Activated T-helper 2 cell treated with anti-CD3 and anti-CD28 coated beads, Interferon-gamma antibody, Interleukin-2, Interleukin-4, amounts not matched to agents 10 μg/mL and 5 μg/mL and 100 μg/mL, durations not matched to agents 14 hours and 24 hours and 36 hours (primary cell): Measurements from ENCODE around the gene SPDYC. TPM values are rescaled to one million over a fixed set of nuclear protein-coding genes. Genes with fewer than 3 reads are reported as not detected.
"Not testable (repeated sequence)": the region's sequence is repeated elsewhere in the genome, so short reads cannot be mapped to it uniquely, and the experiment has no call there.

Experiments
- DNase-seq: peaks from one replicate; pipeline ENCODE4 v3.0.0; 2021; ENCODE audit warnings: low spot score
- H3K27ac Mint-ChIP-seq: one replicate; pipeline ENCODE4 v1.8.0; 2021; ENCODE audit warnings: mixed read lengths
- H3K27me3 Mint-ChIP-seq: one replicate; pipeline ENCODE4 v1.8.0; 2021; ENCODE audit warnings: low read depth, mixed read lengths
- H3K36me3 Mint-ChIP-seq: one replicate; pipeline ENCODE4 v1.8.0; 2021; ENCODE audit warnings: low read depth, mixed read lengths
- H3K4me1 Mint-ChIP-seq: one replicate; pipeline ENCODE4 v1.8.0; 2021; ENCODE audit warnings: low read depth, mixed read lengths
- H3K4me3 Mint-ChIP-seq: one replicate; pipeline ENCODE4 v1.8.0; 2021; ENCODE audit warnings: low read depth, mild to moderate bottlenecking, moderate library complexity, mixed read lengths
- H3K9me3 Mint-ChIP-seq: one replicate; pipeline ENCODE4 v1.8.0; 2021; ENCODE audit warnings: mixed read lengths
- intact Hi-C: fragments of 100-400 bp; cut with micrococcal nuclease; formaldehyde crosslinking; loops from one replicate; pipeline ENCODE4 v1.15.1; 2023
- total RNA-seq: library from RNA; stranded (reverse); gene quantifications from 2 replicates; pipeline ENCODE4 v1.2.3, GENCODE V29; 2022

Gene SPDYC
- total RNA-seq, 1 donor from 2014 or later = not detected

DNA sequence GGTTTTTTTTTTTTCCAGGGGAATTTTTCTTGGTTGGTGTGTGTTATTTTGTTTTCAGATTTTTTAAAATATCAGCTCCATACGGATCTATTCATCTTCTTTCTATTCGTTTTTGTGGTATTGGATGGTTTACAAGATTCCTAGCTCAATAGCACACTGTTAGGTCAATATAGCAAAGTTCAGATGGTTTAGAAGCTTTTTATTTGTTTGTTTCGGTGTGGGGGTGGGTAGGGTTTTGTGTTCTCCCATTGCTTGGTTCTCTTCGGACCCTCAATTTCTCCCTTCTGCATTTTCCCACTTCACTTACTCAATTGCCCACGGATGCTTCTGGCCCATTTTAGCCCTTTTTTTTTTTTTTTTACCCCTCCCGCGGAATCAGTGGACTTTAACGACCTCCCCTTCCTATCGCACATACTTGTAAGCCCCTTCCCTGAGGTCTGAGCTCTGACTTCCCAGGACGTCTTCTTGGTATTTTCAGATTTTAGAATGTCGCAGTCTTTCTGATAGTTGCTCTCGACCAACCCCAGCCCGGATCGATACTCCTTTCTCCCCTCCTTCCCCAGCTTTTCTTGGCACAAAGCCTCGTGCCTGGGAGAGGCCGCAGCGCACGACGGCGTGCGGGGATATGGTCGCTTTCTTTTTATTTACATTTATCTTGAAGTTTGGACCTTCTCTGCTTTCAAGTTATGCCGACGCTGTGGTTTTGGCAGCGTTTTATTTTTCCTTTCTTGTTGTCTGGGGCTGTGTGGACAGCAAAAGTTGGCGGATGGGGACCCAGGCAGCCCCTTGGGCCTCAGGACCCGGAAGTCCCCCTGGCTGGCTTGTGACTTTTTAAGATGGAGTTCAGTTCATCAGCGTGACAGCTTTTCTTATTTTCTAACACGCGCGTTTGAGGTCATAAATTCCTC lies 4.4 kb upstream of the SPDYC start:
- H3K4me3 Mint-ChIP-seq = no peak overlapping the region
- intact Hi-C loops = no loop called here
- no peak overlapping the region for H3K27ac Mint-ChIP-seq
- no peaks in the 10 kb centered on the region for H3K9me3 Mint-ChIP-seq
- peaks cover 2% of the 10 kb centered on the region for H3K27me3 Mint-ChIP-seq
- no peaks in the 10 kb centered on the region for H3K36me3 Mint-ChIP-seq
- no peak for DNase-seq
- peaks cover 11% of the 10 kb centered on the region for H3K4me1 Mint-ChIP-seq

DNA sequence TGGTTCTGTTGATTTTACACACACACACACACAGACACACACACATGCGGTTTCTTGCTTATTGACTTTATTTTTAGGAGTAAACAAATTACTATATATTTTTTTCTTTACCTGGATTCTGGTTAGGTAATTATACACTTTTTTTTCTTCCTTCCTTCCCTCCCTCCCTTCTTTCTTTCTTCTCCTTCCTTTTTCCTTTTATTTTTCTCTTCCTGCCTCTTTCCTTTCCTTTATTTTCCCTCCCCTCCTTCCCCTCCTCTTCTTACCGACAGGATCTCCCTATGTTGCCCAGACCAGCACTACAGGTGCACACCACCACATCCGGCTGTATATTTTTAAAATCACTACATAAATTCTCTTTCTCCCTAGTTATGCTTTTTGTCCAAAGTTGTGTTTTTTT lies 3.1 kb upstream of the SPDYC start:
- Mint-ChIP-seq H3K9me3 (no peaks in the 10 kb centered on the region), H3K36me3 (no peaks in the 10 kb centered on the region), H3K4me3 (no peak overlapping the region), H3K27ac (no peak overlapping the region), H3K4me1 (peaks cover 11% of the 10 kb centered on the region), H3K27me3 (no peaks in the 10 kb centered on the region)
- intact Hi-C loops = no loop called here
- no peak for DNase-seq

DNA sequence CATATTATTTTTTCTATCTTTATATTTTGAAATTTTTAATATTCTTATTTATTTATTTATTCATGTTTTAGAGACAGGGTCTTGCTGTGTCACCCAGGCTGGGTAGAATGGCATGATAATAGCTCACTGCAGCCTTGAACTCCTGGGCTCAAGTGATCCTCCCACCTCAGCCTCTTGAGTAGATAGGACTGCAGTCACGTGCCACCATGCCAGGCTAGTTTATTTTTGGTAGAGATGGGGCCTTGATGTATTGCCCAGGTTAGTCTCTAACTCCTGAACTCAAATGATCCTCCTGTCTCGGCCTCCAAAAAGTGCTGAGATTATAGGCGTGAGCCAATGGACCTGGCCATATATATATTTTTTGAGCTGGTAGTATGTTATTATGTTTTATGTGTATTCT lies 2.4 kb upstream of the SPDYC start:
- intact Hi-C loops = no loop called here
- Mint-ChIP-seq H3K4me1 (peaks cover 11% of the 10 kb centered on the region), H3K4me3 (no peak overlapping the region), H3K27ac (no peak overlapping the region), H3K9me3 (no peaks in the 10 kb centered on the region), H3K27me3 (no peaks in the 10 kb centered on the region), H3K36me3 (no peaks in the 10 kb centered on the region)
- no peak for DNase-seq

DNA sequence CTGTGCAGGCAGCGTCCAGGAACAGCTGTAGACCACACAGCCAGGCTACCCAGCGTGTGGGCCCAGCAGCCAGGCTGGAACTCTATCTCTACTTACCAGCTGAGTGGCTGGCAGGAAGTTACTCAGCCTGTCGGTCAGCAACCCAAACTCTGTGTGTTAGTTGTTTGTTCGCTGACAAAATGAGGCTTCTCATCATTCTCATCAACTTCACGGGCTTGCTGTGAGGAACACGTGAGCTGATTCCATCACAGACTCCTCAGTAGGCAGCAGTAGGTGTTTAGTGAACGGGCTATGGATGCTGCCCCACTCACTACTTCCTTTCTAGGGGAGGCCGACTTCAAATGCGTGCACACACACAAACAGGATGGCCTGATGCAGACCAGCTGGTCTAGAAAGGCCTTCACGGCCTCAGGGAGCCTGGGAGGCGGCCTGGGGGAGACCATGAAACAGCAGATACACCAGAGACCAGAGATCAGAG lies 830 bp upstream of the SPDYC start:
- Mint-ChIP-seq H3K36me3 (no peaks in the 10 kb centered on the region), H3K4me1 (peaks cover 11% of the 10 kb centered on the region), H3K9me3 (no peaks in the 10 kb centered on the region), H3K27ac (peak overlapping the region; percentile 86), H3K4me3 (no peak overlapping the region), H3K27me3 (no peaks in the 10 kb centered on the region)
- intact Hi-C loops = no loop called here
- DNase-seq = no peak

DNA sequence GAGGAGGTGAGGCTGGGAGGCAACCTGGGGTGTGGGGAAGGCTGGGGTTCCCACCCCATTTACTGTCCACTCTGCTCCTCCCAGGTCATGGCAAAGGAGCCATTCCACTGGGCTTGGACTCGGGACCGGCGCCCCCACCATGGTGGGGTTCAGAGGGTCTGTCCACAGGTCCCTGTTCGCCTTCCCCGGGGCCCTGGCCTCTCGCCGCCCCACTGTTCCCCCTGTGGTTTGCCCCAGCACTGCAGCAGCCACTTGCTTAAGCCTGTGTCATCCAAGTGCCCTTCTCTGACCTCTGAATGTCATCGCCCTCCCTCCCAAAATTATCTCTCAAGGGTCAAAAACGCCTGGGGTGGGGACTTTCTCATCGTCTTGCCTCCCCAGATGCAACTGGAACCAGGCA lies 2.6 kb downstream of the SPDYC start:
- no peaks in the 10 kb centered on the region for H3K27me3 Mint-ChIP-seq
- intact Hi-C loops = no loop called here
- peaks cover 11% of the 10 kb centered on the region for H3K4me1 Mint-ChIP-seq
- no peak overlapping the region for H3K4me3 Mint-ChIP-seq
- H3K36me3 Mint-ChIP-seq = no peaks in the 10 kb centered on the region
- H3K27ac Mint-ChIP-seq = no peak overlapping the region
- no peaks in the 10 kb centered on the region for H3K9me3 Mint-ChIP-seq
- DNase-seq = no peak

DNA sequence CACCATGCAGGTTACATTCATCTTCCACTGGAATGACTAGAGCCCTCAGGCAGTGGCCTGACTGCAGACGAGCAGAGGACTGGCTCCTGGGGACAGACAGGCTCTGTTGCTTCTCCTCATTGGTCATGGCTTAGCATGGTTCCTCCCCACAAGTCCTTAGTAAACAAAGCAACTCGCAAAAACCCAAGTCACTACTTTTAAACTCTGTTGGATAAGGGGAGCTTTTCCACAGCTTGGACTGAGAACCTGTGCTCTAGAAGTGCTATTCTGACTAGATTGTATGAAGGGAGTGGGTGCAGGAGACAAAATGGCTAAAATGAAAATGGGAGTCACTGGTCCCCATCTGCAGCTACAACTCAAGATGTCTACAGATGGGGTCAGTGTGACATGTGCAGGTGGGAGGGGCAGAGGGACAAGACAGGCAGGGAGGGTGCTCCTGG lies 4.6 kb downstream of the SPDYC start:
- H3K9me3 Mint-ChIP-seq, H3K4me3 Mint-ChIP-seq, DNase-seq, H3K36me3 Mint-ChIP-seq, H3K27ac Mint-ChIP-seq, H3K27me3 Mint-ChIP-seq, intact Hi-C loops, H3K4me1 Mint-ChIP-seq: not testable (repeated sequence)

DNA sequence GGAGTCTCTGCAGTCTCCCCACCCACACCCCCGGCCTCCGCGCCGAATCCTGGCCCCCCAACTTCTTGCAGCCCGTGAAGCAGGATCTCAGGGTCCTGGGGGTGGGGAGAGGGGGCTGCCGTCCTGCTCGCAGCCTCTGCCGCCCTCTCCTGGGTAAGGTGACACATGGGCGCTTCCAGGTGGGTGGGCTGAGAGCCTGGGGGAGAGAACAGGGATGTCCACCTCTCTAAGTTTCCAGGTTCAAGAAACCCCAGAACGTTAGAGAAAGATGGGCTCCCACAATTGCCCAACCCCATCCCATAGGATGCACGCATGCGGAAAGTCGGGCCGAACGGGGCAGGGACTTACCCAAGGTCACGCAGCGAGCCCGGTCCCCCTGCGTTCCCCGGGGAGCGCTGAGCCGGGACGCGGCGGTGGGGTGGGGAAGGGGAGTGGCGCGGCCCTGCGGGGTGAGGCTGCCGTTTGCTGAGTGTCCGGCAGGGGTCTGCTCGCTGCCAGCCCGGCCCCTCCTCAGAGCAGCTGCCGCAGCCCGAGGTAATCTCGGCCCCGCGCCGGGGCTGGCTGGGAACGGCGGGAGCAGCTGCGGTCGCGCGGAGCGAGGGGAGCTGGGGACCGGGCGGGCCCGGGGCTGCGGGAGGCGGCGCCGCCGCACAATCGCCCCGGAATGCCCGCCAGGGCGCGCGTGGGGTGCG lies 11.0 kb downstream of the SPDYC start:
- peak overlapping the region; percentile 76 for H3K27ac Mint-ChIP-seq
- H3K9me3 Mint-ChIP-seq = no peaks in the 10 kb centered on the region
- peaks cover 12% of the 10 kb centered on the region for H3K4me1 Mint-ChIP-seq
- intact Hi-C loops = loop anchor here (1.0 to 2.0 kb wide), 3 partner anchors 46 to 64 kb away; partner anchors contain the start of genes FAU, MRPL49, SYVN1 and ZNHIT2
- H3K27me3 Mint-ChIP-seq = peaks cover 2% of the 10 kb centered on the region
- H3K36me3 Mint-ChIP-seq = peaks cover 13% of the 10 kb centered on the region
- peak overlapping the region; percentile 86 for H3K4me3 Mint-ChIP-seq
- peak; percentile 61 for DNase-seq

DNA sequence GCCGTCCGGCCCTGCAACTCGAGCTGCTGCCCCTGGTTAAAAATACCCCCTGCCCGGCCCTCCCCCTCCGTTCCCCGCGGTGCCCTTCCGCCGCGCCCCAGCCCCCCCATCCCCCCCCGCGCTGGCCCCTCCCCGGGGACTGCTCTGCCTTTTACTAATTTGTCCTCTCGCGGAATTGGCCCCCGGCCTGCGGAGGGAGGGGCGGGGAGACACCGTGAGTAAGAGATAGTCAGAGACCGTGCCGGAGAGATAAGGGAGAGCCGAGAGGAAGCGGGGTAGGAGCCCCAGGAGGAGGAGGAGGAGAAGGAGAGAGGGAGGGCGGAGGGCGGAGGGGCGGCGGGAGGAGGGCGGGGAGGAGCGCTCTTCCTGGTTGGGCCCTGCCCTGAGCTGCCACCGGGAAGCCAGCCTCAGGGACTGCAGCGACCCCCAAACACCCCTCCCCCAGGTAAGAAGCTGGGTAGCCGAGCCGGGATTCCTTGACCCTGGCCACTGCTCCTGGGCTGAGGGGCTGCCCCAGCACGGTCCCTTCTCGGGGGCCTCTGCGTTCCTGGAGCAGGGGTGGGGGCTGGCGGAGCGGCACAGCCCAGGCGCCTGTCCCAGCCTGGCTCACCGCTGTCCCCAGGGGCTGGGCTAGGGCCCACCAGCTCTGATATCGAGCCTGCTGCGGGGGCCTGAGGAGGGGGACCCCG lies 11.7 kb downstream of the SPDYC start, which contains the start of gene CAPN1:
TSS of gene CAPN1 (plus strand) at position 360 of the 689 bp plus-strand sequence. CDS start 774 bp downstream, outside the sequence.
- Mint-ChIP-seq H3K27ac (peak within 1 kb of the TSS; percentile 88), H3K4me1 (peaks cover 12% of the 10 kb centered on the region), H3K27me3 (peaks cover 2% of the 10 kb centered on the region), H3K9me3 (no peaks in the 10 kb centered on the region), H3K4me3 (peak within 1 kb of the TSS; percentile 94), H3K36me3 (peaks cover 18% of the 10 kb centered on the region)
- peak; percentile 79 for DNase-seq
- intact Hi-C loops = loop anchor here (1.0 to 2.0 kb wide), 3 partner anchors 47 to 64 kb away; partner anchors contain the start of genes FAU, MRPL49, SYVN1 and ZNHIT2

DNA sequence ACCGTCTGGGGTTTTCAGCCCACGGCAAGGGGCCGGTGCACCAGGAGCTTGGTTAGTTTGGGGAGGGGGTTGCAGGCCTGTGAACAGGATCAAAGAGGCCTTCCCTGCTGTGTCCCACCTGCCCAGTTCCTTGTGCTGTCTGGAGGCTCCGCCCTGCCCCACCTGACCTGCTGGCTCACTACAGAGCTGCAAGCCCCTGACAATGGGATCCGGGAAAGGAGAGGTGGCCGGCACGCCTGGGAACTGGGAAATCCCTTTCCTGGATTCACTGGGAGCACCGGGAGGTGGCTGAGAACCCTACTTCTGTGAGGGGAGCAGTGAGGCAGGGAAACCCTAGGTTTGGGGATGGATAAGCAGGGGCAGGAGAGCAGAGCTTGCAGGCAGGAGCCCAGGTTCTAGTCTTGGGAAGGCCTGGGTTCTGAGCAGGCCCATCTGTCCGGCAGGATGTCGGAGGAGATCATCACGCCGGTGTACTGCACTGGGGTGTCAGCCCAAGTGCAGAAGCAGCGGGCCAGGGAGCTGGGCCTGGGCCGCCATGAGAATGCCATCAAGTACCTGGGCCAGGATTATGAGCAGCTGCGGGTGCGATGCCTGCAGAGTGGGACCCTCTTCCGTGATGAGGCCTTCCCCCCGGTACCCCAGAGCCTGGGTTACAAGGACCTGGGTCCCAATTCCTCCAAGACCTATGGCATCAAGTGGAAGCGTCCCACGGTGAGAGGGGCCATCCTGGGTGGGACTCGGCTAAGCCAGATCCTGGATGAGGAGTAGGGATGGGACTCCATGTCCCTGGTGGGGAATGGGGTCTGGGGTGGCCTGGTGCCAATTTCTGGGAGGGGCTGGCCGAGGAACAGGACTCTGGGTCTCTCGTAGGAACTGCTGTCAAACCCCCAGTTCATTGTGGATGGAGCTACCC lies 12.5 kb downstream of the SPDYC start:
- peak overlapping the region; percentile 94 for H3K4me3 Mint-ChIP-seq
- no peak overlapping the region for H3K27ac Mint-ChIP-seq
- no peaks in the 10 kb centered on the region for H3K9me3 Mint-ChIP-seq
- no peak for DNase-seq
- H3K27me3 Mint-ChIP-seq = peaks cover 2% of the 10 kb centered on the region
- H3K4me1 Mint-ChIP-seq = peaks cover 12% of the 10 kb centered on the region
- H3K36me3 Mint-ChIP-seq = peaks cover 24% of the 10 kb centered on the region
- intact Hi-C loops = no loop called here

DNA sequence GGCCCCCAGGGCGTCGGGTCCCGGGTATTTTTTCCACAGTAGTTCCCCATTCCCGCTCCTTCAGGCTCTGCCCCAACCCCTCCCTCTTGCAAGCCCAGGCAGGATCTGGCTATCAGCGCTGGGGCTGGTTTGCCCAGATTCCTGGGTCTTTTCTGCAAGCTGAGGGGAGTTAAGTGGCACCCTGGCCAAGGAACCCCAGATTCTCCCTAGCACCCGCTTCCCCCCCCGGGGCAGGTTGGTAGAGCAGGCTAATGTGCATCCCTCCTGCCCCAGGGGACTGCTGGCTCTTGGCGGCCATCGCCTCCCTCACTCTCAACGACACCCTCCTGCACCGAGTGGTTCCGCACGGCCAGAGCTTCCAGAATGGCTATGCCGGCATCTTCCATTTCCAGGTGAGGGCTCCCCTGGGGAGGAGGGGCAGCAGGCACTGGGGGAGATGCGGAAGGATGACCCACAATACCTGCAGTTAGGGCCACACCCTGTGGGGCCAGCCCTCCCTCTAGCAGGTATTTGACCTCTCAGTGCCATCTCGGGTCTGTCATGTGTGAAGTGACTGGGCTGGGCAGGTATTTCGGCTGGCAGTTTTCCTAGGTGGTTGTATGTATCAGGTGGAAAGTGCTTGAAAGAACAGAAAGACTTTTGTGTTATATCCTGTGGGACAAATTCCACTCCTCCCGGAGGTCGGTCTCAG lies 13.3 kb downstream of the SPDYC start:
- H3K4me3 Mint-ChIP-seq = peak overlapping the region; percentile 63
- H3K4me1 Mint-ChIP-seq = peaks cover 12% of the 10 kb centered on the region
- intact Hi-C loops = no loop called here
- H3K27me3 Mint-ChIP-seq = peaks cover 2% of the 10 kb centered on the region
- peak overlapping the region; percentile 33 for H3K27ac Mint-ChIP-seq
- peaks cover 24% of the 10 kb centered on the region for H3K36me3 Mint-ChIP-seq
- no peak for DNase-seq
- H3K9me3 Mint-ChIP-seq = no peaks in the 10 kb centered on the region

DNA sequence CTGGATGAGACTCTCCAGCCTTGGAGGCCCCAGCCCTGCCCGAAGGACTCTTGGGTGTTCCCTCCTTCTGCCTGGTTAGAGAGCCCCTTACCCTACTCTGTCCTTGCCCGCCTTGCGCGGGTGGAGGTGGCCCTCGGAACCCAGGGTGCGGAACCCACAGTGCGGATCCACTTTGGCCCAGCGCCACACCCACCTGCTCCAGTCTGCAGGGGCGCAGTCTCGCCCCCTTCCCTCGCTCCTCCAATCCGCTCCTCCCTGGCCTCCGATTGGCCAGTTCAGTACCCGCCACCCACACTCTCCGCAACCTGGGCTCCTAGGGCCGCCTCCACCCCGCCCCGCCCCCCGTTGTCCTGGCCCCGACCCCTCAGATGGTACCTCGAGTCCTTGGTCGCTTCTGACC lies 14.1 kb downstream of the SPDYC start:
- peak overlapping the region; percentile 63 for H3K4me3 Mint-ChIP-seq
- H3K4me1 Mint-ChIP-seq = peaks cover 12% of the 10 kb centered on the region
- no peak for DNase-seq
- peaks cover 31% of the 10 kb centered on the region for H3K36me3 Mint-ChIP-seq
- peaks cover 2% of the 10 kb centered on the region for H3K27me3 Mint-ChIP-seq
- intact Hi-C loops = no loop called here
- H3K9me3 Mint-ChIP-seq = no peaks in the 10 kb centered on the region
- no peak overlapping the region for H3K27ac Mint-ChIP-seq
